Omental fat pad (tissue), 4 donors: ENCODE data around the gene FAM229B. TPM values are rescaled to one million over a fixed set of nuclear protein-coding genes. Genes with fewer than 3 reads are reported as not detected.

ENCODE experiments used
- ATAC-seq: fragments of 150-250 bp; one replicate; pipeline ENCODE4 v1.9.1; 2016; ENCODE audit warnings: mild to moderate bottlenecking, moderate library complexity; ENCODE audit not compliant: low FRiP score
- DNase-seq: peaks from one replicate; pipeline ENCODE4 v3.0.0-alpha.2; 2019; ENCODE audit warnings: low spot score
- CTCF ChIP-seq, 3 donors: fragments of 450-650 bp; IDR thresholded peaks; one replicate each; pipeline ENCODE4 v1.5.1; 2016 to 2017; ENCODE audit warnings: antibody characterized with exemption in 3 of 3, mild to moderate bottlenecking in 3 of 3, moderate library complexity in 2 of 3
- total RNA-seq, 4 donors: library from RNA; depleted of rRNA; stranded (reverse); fragments of >200 nt; gene quantifications; one replicate each; pipeline ENCODE4 v1.1.0, GENCODE V29; 2016

Gene FAM229B
- total RNA-seq, 4 donors from 2014 or later = 4.9 to 17.2 (median 12.4) TPM

GRCh38 chr6:112116221-112116620, 28.8 kb downstream of the FAM229B start:
- no peak for TF ChIP-seq CTCF (IDR thresholded peaks at IDR 0.05)
- DNase-seq = no peak
- ATAC-seq = no peak

GRCh38 chr6:112117554-112117953, 30.2 kb downstream of the FAM229B start:
- DNase-seq (no peak), ATAC-seq (no peak)
- TF ChIP-seq CTCF (IDR thresholded peaks at IDR 0.05) = no peak

- DNase-seq (no peak), ATAC-seq (no peak)
- TF ChIP-seq CTCF (IDR thresholded peaks at IDR 0.05) = no peak
These were observed 30.6 kb downstream of the FAM229B start for GRCh38 chr6:112118034-112118433.

- DNase-seq (no peak), ATAC-seq (no peak)
- no peak for TF ChIP-seq CTCF (IDR thresholded peaks at IDR 0.05)
These were observed 35.4 kb downstream of the FAM229B start for GRCh38 chr6:112122756-112123155.

GRCh38 chr6:112123982-112124381, 36.6 kb downstream of the FAM229B start:
- DNase-seq = no peak
- ATAC-seq = no peak
- TF ChIP-seq CTCF (IDR thresholded peaks at IDR 0.05) = no peak

- no peak for DNase-seq
- ATAC-seq = no peak
- no peak for TF ChIP-seq CTCF (IDR thresholded peaks at IDR 0.05)
These were observed 40.8 kb downstream of the FAM229B start for GRCh38 chr6:112128208-112128607.

GRCh38 chr6:112130878-112131277, 43.5 kb downstream of the FAM229B start:
- no peak for TF ChIP-seq CTCF (IDR thresholded peaks at IDR 0.05)
- no peak for DNase-seq
- no peak for ATAC-seq
